SU-DHL-6 (cell line): Measurements from ENCODE around the gene PAIP2.
A peak's percentile ranks its signal among the peaks of the same experiment; 100 is the strongest.
"Not testable (repeated sequence)": the region's sequence is repeated elsewhere in the genome, so short reads cannot be mapped to it uniquely, and the experiment has no call there.

Experiments used
- H2AFZ ChIP-seq: fragments of 200-600 bp; sonication (generic); 2 replicates; pipeline ENCODE4 v1.6.1; 2014; ENCODE audit warnings: low read depth, mild to moderate bottlenecking, moderate library complexity, mixed read lengths, antibody characterized with exemption, low read length; ENCODE audit not compliant: severe bottlenecking
- H3F3A ChIP-seq: fragments of 200-600 bp; shearing (Covaris generic); 2 replicates; pipeline ENCODE4 v1.6.0; 2016; ENCODE audit warnings: antibody characterized with exemption, mild to moderate bottlenecking; ENCODE audit not compliant: insufficient read depth
- H3K27ac ChIP-seq: fragments of 200-600 bp; sonication (generic); 2 replicates; pipeline ENCODE4 v1.5.1; 2016; ENCODE audit warnings: low read depth, mild to moderate bottlenecking, low read length, moderate library complexity, mixed read lengths
- H3K27me3 ChIP-seq: fragments of 200-600 bp; sonication (generic), shearing (Covaris generic); 2 replicates; pipeline ENCODE4 v1.6.0; 2014; ENCODE audit warnings: mild to moderate bottlenecking, low read length
- H3K36me3 ChIP-seq: fragments of 200-600 bp; sonication (generic); 2 replicates; pipeline ENCODE4 v1.6.1; 2014; ENCODE audit warnings: mild to moderate bottlenecking, low read length, mixed read lengths
- H3K4me2 ChIP-seq: fragments of 300-600, 200-600 bp; shearing (Covaris generic), sonication (generic); 2 replicates; pipeline ENCODE4 v1.6.0; 2014; ENCODE audit warnings: low read length, low read depth, mild to moderate bottlenecking; ENCODE audit not compliant: poor library complexity, severe bottlenecking
- H3K4me3 ChIP-seq: fragments of 200-600 bp; sonication (generic); 2 replicates; pipeline ENCODE4 v1.5.1; 2014; ENCODE audit warnings: antibody characterized with exemption, low read length, mild to moderate bottlenecking, mixed read lengths; ENCODE audit not compliant: insufficient read depth, poor library complexity, severe bottlenecking
- H3K79me2 ChIP-seq: fragments of 200-600 bp; sonication (generic); 2 replicates; pipeline ENCODE4 v1.6.1; 2014; ENCODE audit warnings: mild to moderate bottlenecking, low read length, moderate library complexity; ENCODE audit not compliant: insufficient read depth
- H3K9ac ChIP-seq: fragments of 200-600 bp; sonication (generic); 2 replicates; pipeline ENCODE4 v1.7.0; 2014; ENCODE audit warnings: mild to moderate bottlenecking, low read length
- H3K9me2 ChIP-seq: fragments of 200-600 bp; sonication (generic); replicated peaks from 2 replicates; pipeline ENCODE4 v1.6.1; 2014; ENCODE audit warnings: low read length; ENCODE audit not compliant: insufficient read depth
- H3K9me3 ChIP-seq: fragments of 200-600 bp; sonication (generic); 2 replicates; pipeline ENCODE4 v1.6.1; 2014; ENCODE audit warnings: low read length, mixed read lengths; ENCODE audit not compliant: insufficient read depth
- H4K20me1 ChIP-seq: fragments of 200-600 bp; sonication (generic); 2 replicates; pipeline ENCODE4 v1.6.1; 2014; ENCODE audit warnings: low read depth, mild to moderate bottlenecking, antibody characterized with exemption, low read length, moderate library complexity, mixed read lengths
- EZH2phosphoT487 ChIP-seq: fragments of 200-600 bp; sonication (generic), shearing (Covaris generic); conservative IDR thresholded peaks from 2 replicates; pipeline ENCODE4 v1.6.1; 2018; ENCODE audit warnings: mild to moderate bottlenecking, antibody characterized with exemption, low read length, moderate library complexity, mixed read lengths
- TF ChIP-seq, protein P1 (sequence below): fragments of 200-600 bp; sonication (generic); IDR thresholded peaks from one replicate; pipeline ENCODE4 v1.5.1; 2017; ENCODE audit warnings: antibody characterized with exemption, mild to moderate bottlenecking, low read length, moderate library complexity; ENCODE audit not compliant: insufficient read depth, poor library complexity, severe bottlenecking

The PAIP2 gene

GRCh38 chr5:139408191-139408590, 66.5 kb downstream of the PAIP2 start:
- no peaks in the 10 kb centered on the region for H3K36me3 ChIP-seq
- no peak overlapping the region for H3K9ac ChIP-seq
- H3K79me2 ChIP-seq = no peaks in the 10 kb centered on the region
- H2AFZ ChIP-seq = no peak overlapping the region
- H3K9me2 ChIP-seq = no peaks in the 10 kb centered on the region
- no peak overlapping the region for H3K27ac ChIP-seq
- TF ChIP-seq, protein P1, sequence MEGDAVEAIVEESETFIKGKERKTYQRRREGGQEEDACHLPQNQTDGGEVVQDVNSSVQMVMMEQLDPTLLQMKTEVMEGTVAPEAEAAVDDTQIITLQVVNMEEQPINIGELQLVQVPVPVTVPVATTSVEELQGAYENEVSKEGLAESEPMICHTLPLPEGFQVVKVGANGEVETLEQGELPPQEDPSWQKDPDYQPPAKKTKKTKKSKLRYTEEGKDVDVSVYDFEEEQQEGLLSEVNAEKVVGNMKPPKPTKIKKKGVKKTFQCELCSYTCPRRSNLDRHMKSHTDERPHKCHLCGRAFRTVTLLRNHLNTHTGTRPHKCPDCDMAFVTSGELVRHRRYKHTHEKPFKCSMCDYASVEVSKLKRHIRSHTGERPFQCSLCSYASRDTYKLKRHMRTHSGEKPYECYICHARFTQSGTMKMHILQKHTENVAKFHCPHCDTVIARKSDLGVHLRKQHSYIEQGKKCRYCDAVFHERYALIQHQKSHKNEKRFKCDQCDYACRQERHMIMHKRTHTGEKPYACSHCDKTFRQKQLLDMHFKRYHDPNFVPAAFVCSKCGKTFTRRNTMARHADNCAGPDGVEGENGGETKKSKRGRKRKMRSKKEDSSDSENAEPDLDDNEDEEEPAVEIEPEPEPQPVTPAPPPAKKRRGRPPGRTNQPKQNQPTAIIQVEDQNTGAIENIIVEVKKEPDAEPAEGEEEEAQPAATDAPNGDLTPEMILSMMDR = no peak
- no peak for TF ChIP-seq EZH2phosphoT487
- H3K9me3 ChIP-seq = no peaks in the 10 kb centered on the region
- H4K20me1 ChIP-seq = no peaks in the 10 kb centered on the region
- no peak overlapping the region for H3K4me3 ChIP-seq
- H3K27me3 ChIP-seq = no peaks in the 10 kb centered on the region
- H3F3A ChIP-seq = peaks cover 3% of the 10 kb centered on the region
- peak overlapping the region; percentile 4 for H3K4me2 ChIP-seq

DNA sequence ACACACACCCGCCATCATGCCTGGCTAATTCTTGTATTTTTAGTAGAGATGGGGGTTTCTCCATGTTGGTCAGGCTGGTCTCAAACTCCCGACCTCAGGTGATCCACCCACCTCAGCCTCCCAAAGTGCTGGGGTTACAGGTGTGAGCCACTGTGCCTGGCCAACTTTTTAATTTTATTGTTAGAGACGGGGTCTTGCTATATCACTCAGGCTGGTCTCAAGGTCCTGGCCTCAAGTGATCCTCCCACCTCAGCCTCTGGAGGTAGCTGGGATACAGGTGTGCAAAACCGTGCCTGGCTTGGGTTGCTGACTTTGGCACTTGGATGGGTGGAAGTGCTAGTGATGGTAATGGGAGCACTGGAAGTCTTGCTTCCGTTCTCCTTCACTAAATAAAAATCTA, 67.5 kb downstream of the PAIP2 start:
- not testable (repeated sequence) for H3K9ac ChIP-seq, H3K79me2 ChIP-seq, H3K4me2 ChIP-seq

GRCh38 chr5:139410121-139410992, 68.7 kb downstream of the PAIP2 start:
- no peak overlapping the region for H3K4me3 ChIP-seq
- H3K27ac ChIP-seq = no peak overlapping the region
- H3K36me3 ChIP-seq = no peaks in the 10 kb centered on the region
- no peaks in the 10 kb centered on the region for H3K79me2 ChIP-seq
- H3K9ac ChIP-seq = no peak overlapping the region
- no peak overlapping the region for H3K4me2 ChIP-seq
- no peaks in the 10 kb centered on the region for H4K20me1 ChIP-seq
- H2AFZ ChIP-seq = no peak overlapping the region
- TF ChIP-seq, protein P1 = no peak
- H3K9me2 ChIP-seq = no peaks in the 10 kb centered on the region
- H3K27me3 ChIP-seq = no peaks in the 10 kb centered on the region
- H3F3A ChIP-seq = no peaks in the 10 kb centered on the region
- H3K9me3 ChIP-seq = no peaks in the 10 kb centered on the region

More for the DNA sequence above, 67.5 kb downstream of the PAIP2 start:
- not testable (repeated sequence) for H3K9me3 ChIP-seq, H3K4me3 ChIP-seq, H2AFZ ChIP-seq, H4K20me1 ChIP-seq, H3K36me3 ChIP-seq, H3F3A ChIP-seq, H3K9me2 ChIP-seq, H3K27ac ChIP-seq, H3K27me3 ChIP-seq
